K562 (cell line): ENCODE data around the gene MTFR2. TPM values are rescaled to one million over a fixed set of nuclear protein-coding genes. Genes with fewer than 3 reads are reported as not detected.

Experiments used
- BCOR ChIP-seq: fragments of 450-650 bp; IDR thresholded peaks from 2 replicates; pipeline ENCODE4 v1.6.1; 2016
- CREM ChIP-seq: IDR thresholded peaks from 2 replicates; pipeline ENCODE4 v1.6.1; 2014; ENCODE audit warnings: antibody characterized with exemption, low read depth
- DMBX1 ChIP-seq: fragments of 250-450 bp; sonication (Bioruptor Pico); IDR thresholded peaks from 2 replicates; pipeline ENCODE4 v1.8.0; 2022; ENCODE audit warnings: inconsistent platforms, mild to moderate bottlenecking, moderate library complexity, borderline replicate concordance
- NFIC ChIP-seq: fragments of 450-650 bp; IDR thresholded peaks from 2 replicates; pipeline ENCODE4 v1.6.1; 2017; ENCODE audit warnings: mild to moderate bottlenecking, inconsistent platforms
- PPARD ChIP-seq: fragments of 250-450 bp; sonication (Bioruptor Pico); IDR thresholded peaks from 2 replicates; pipeline ENCODE4 v1.8.0; 2022; ENCODE audit warnings: inconsistent platforms, mild to moderate bottlenecking, moderate library complexity
- PRMT5 ChIP-seq: sonication (generic); formaldehyde crosslinking; IDR thresholded peaks from 2 replicates; pipeline ENCODE4 v1.5.0; 2020; ENCODE audit warnings: missing genetic modification reagents
- PTBP1 ChIP-seq: fragments of 200-400 bp; formaldehyde crosslinking; IDR thresholded peaks from 2 replicates; pipeline ENCODE4 v1.6.1; 2017; ENCODE audit warnings: low read depth, low read length
- SIN3A ChIP-seq, 2 experiments: fragments of 150-350 bp in 1 of 2; IDR thresholded peaks; 2 replicates each; pipeline ENCODE4 v1.6.1; 2011 to 2016; ENCODE audit warnings: borderline replicate concordance in 2 of 2, low read depth in 2 of 2, low read length in 2 of 2, mild to moderate bottlenecking in 2 of 2, moderate library complexity in 2 of 2; ENCODE audit not compliant: control insufficient read depth in 1 of 2
- SMAD3 ChIP-seq: fragments of 450-650 bp; formaldehyde crosslinking; conservative IDR thresholded peaks from 2 replicates; pipeline ENCODE4 v1.4.0; 2020; ENCODE audit warnings: mild to moderate bottlenecking
- TARDBP ChIP-seq: fragments of 450-650 bp; IDR thresholded peaks from 2 replicates; pipeline ENCODE4 v1.6.1; 2016
- ZBTB17 ChIP-seq: fragments of 450-650 bp; formaldehyde crosslinking; IDR thresholded peaks from 2 replicates; pipeline ENCODE4 v1.4.0; 2020; ENCODE audit warnings: mild to moderate bottlenecking
- ZNF324 ChIP-seq: fragments of 250-450 bp; sonication (Bioruptor Pico); IDR thresholded peaks from 2 replicates; pipeline ENCODE4 v1.4.0; 2020; ENCODE audit warnings: mild to moderate bottlenecking
- polyA plus RNA-seq, 8 experiments: library from polyadenylated mRNA; depleted of rRNA in 4 of 8; stranded (reverse) in 5 of 8; unstranded in 3 of 8; fragments of >200 nt; fragmentation: Nextera tagmentation in 2 of 8; fragmentation: Illumina TruSeq in 1 of 8; extraction: Ambion mirVana in 2 of 8; extraction: Trizol in 1 of 8; gene quantifications; 2 replicates each; pipeline versions ENCODE4 v1.2.1 to v1.2.3, GENCODE V29; 2011 to 2014; ENCODE audit warnings: inconsistent platforms in 1 of 8, missing spikeins in 1 of 8
- total RNA-seq, 7 experiments: library from RNA; depleted of rRNA in 6 of 7; stranded (reverse); fragments of >200 nt in 6 of 7; fragmentation: Illumina TruSeq in 2 of 7; extraction: Trizol in 2 of 7; gene quantifications; 2 replicates each; pipeline versions ENCODE4 v1.2.1 to v1.2.3, GENCODE V29; 2011 to 2021; ENCODE audit warnings: low replicate concordance in 1 of 7
- TF ChIP-seq, protein P1 (sequence below), 2 experiments: IDR thresholded peaks; 2 replicates each; pipeline ENCODE4 v1.6.1; 2012; ENCODE audit warnings: improper control_type of control experiment in 2 of 2, low read depth in 2 of 2, low read length in 2 of 2, borderline replicate concordance in 1 of 2
- TF ChIP-seq, protein P2 (sequence below): fragments of 450-650 bp; IDR thresholded peaks from 2 replicates; pipeline ENCODE4 v1.7.1; 2018; ENCODE audit warnings: mild to moderate bottlenecking, low read depth; ENCODE audit not compliant: partially characterized antibody
- TF ChIP-seq, protein P3 (sequence below): fragments of 250-450 bp; sonication (Bioruptor Pico); IDR thresholded peaks from 2 replicates; pipeline ENCODE4 v1.4.0; 2020

The MTFR2 gene
- total and polyA plus RNA-seq, 9 of the 15 experiments (the other 6 are each of a cell fraction or from before 2014, with no cell fraction given): 10.1 to 63.3 (median 45.9) TPM

DNA sequence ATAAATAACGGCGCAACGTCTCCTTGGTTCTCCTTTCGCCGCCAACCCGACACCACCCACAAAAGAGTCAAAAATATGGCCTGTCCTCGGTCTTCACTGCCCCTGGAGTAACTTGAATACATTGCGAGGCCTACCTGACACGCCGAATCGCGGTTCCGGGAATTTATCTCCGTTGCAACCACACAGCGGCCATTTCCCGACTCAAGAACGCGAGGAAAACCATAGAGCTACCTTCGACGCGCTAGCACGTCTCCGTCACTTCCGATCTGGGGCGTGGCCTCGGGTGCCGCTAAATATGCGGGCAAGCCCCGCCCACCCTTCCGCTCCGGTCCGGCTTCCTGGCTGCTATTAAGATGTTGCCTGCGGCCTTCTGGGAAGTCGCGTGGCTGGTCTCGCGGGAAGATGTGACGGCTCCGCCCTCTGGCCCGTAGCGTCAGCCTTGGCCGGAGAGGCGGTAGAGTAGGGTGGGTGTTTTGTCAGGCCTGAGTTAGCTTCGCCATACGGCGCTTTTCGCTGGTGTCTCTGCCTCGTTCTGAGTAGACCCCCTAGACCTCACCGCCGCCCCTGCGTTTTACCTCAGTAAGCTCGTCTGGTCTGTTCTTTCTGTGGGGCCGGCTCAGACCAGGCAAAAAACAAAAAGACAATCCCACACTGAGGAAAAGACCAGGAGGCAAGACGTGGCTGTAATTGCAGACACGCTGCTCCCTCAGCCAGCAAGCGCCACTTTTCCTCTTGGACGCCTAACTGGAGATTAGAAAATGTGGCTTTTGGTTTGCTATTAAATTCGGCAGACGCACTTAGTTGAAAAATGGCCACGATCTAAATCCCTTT, 39.7 kb upstream of the MTFR2 start, which contains the start of gene BCLAF1 (continued):
- TF ChIP-seq, protein P1, sequence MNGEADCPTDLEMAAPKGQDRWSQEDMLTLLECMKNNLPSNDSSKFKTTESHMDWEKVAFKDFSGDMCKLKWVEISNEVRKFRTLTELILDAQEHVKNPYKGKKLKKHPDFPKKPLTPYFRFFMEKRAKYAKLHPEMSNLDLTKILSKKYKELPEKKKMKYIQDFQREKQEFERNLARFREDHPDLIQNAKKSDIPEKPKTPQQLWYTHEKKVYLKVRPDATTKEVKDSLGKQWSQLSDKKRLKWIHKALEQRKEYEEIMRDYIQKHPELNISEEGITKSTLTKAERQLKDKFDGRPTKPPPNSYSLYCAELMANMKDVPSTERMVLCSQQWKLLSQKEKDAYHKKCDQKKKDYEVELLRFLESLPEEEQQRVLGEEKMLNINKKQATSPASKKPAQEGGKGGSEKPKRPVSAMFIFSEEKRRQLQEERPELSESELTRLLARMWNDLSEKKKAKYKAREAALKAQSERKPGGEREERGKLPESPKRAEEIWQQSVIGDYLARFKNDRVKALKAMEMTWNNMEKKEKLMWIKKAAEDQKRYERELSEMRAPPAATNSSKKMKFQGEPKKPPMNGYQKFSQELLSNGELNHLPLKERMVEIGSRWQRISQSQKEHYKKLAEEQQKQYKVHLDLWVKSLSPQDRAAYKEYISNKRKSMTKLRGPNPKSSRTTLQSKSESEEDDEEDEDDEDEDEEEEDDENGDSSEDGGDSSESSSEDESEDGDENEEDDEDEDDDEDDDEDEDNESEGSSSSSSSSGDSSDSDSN (IDR thresholded peaks at IDR 0.05; ENCODE audit: borderline replicate concordance in 1 of 2, low read depth in 2 of 2, low read length in 2 of 2): peak; percentile 23 to 83; a peak in 1 of 4 replicates
- no peak for TF ChIP-seq PRMT5
- TF ChIP-seq SMAD3 (CRISPR knock-in tag): peak; percentile 82
- TF ChIP-seq PPARD (CRISPR knock-in tag): no peak
- TF ChIP-seq PTBP1: peak; percentile 54; the same call in 1 of the 2 replicates
- peak; percentile 67 for TF ChIP-seq ZNF324 (CRISPR knock-in tag)
- peak; percentile 82 for TF ChIP-seq DMBX1 (CRISPR knock-in tag)
- peak; percentile 84 for TF ChIP-seq TARDBP
- peak; percentile 51 to 59; a peak in 2 of 4 replicates for TF ChIP-seq SIN3A (IDR thresholded peaks at IDR 0.05; ENCODE audit: borderline replicate concordance in 2 of 2, control insufficient read depth in 1 of 2, low read depth in 2 of 2, low read length in 2 of 2)
- TF ChIP-seq CREM: peak; percentile 95
- peak; percentile 62 for TF ChIP-seq BCOR
- TF ChIP-seq, protein P2, sequence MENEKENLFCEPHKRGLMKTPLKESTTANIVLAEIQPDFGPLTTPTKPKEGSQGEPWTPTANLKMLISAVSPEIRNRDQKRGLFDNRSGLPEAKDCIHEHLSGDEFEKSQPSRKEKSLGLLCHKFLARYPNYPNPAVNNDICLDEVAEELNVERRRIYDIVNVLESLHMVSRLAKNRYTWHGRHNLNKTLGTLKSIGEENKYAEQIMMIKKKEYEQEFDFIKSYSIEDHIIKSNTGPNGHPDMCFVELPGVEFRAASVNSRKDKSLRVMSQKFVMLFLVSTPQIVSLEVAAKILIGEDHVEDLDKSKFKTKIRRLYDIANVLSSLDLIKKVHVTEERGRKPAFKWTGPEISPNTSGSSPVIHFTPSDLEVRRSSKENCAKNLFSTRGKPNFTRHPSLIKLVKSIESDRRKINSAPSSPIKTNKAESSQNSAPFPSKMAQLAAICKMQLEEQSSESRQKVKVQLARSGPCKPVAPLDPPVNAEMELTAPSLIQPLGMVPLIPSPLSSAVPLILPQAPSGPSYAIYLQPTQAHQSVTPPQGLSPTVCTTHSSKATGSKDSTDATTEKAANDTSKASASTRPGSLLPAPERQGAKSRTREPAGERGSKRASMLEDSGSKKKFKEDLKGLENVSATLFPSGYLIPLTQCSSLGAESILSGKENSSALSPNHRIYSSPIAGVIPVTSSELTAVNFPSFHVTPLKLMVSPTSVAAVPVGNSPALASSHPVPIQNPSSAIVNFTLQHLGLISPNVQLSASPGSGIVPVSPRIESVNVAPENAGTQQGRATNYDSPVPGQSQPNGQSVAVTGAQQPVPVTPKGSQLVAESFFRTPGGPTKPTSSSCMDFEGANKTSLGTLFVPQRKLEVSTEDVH: no peak
- TF ChIP-seq ZBTB17 (CRISPR knock-in tag): peak; percentile 90; the same call in 1 of the 2 replicates
- TF ChIP-seq NFIC: peak; percentile 38; the same call in 1 of the 2 replicates
- TF ChIP-seq, protein P3, sequence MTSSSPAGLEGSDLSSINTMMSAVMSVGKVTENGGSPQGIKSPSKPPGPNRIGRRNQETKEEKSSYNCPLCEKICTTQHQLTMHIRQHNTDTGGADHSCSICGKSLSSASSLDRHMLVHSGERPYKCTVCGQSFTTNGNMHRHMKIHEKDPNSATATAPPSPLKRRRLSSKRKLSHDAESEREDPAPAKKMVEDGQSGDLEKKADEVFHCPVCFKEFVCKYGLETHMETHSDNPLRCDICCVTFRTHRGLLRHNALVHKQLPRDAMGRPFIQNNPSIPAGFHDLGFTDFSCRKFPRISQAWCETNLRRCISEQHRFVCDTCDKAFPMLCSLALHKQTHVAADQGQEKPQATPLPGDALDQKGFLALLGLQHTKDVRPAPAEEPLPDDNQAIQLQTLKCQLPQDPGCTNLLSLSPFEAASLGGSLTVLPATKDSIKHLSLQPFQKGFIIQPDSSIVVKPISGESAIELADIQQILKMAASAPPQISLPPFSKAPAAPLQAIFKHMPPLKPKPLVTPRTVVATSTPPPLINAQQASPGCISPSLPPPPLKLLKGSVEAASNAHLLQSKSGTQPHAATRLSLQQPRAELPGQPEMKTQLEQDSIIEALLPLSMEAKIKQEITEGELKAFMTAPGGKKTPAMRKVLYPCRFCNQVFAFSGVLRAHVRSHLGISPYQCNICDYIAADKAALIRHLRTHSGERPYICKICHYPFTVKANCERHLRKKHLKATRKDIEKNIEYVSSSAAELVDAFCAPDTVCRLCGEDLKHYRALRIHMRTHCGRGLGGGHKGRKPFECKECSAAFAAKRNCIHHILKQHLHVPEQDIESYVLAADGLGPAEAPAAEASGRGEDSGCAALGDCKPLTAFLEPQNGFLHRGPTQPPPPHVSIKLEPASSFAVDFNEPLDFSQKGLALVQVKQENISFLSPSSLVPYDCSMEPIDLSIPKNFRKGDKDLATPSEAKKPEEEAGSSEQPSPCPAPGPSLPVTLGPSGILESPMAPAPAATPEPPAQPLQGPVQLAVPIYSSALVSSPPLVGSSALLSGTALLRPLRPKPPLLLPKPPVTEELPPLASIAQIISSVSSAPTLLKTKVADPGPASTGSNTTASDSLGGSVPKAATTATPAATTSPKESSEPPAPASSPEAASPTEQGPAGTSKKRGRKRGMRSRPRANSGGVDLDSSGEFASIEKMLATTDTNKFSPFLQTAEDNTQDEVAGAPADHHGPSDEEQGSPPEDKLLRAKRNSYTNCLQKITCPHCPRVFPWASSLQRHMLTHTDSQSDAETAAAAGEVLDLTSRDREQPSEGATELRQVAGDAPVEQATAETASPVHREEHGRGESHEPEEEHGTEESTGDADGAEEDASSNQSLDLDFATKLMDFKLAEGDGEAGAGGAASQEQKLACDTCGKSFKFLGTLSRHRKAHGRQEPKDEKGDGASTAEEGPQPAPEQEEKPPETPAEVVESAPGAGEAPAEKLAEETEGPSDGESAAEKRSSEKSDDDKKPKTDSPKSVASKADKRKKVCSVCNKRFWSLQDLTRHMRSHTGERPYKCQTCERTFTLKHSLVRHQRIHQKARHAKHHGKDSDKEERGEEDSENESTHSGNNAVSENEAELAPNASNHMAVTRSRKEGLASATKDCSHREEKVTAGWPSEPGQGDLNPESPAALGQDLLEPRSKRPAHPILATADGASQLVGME (CRISPR knock-in tag): peak; percentile 72
